Stimulated activated CD8-positive, alpha-beta memory T cell treated with anti-CD3 and anti-CD28 coated beads, Interleukin-12 subunit alpha, Interleukin-12 subunit beta, amount 100 ng/mL, for 1 hour (primary cell): Measurements from ENCODE around the gene PLB1.

ENCODE experiments used
- DNase-seq: peaks from one replicate; pipeline ENCODE4 v3.0.0-alpha.2; 2020; ENCODE audit warnings: low read depth

Gene PLB1

GRCh38 chr2:28565720-28566295 lies 69.9 kb downstream of the PLB1 start:
- no peak for DNase-seq

DNA sequence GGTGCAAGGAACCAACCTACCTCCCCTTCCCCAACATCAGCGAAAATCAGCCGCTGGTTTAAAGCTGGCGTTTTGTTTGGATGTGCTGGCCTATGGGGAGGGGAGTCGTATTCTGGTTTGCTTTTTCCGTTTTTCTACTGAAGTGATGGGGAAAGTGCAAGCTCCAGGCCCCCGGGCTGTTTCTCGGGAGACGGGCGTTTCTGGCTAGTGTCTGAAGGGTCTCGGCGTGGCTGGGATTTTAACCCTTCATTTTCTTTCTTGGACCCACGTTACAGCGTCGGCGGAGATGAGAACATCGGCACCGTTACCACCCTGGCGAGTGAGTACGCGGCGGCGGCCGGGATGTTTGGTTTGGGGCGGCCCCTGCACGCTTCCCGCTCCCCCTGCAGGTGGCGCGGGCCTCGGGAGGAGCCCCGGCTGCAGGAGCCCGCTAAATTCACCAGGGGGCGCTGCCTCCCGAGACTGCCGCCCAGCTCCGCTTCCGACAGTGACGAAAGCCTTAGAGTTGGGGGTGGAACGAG lies 70.7 kb downstream of the PLB1 start:
- peak; percentile 84 for DNase-seq

DNA sequence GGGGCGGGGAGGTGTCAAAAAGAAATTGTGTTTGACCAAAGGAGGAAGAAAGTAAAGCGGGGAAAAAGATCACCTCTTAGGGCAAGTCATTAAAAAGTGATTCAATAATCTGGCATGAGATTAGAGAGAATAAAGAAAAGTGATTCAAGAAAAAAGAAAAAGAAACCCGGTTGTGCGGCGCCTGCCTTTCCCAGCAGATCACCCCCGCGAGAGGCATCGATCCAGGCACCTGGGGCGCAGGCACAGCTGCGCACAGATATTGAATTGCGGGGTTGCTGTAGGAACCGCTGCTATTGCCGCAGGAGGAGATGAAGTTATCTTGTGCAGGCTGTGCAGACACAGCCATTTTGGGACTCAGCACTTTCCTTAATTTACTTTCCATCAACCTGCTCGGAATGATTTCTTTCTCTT lies 71.2 kb downstream of the PLB1 start:
- no peak for DNase-seq

DNA sequence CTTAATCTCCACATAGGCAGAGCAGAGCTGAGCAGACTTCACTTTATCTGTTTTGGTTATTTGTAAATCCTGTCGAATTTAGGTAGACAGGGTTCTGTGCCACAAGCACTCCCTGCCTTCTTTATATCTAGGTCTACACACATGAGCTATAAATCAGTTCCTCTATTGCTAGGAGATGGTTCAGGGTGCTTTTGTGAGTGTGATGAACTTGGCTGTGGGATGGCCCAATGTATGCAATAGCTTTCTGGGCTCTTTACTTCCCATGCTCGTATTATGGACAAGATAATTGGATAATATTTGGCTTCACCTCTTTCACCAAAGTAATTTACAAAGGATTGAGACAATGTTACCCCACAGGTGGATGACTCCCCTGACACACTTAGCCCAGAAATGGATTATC lies 72.2 kb downstream of the PLB1 start:
- DNase-seq, result no peak

DNA sequence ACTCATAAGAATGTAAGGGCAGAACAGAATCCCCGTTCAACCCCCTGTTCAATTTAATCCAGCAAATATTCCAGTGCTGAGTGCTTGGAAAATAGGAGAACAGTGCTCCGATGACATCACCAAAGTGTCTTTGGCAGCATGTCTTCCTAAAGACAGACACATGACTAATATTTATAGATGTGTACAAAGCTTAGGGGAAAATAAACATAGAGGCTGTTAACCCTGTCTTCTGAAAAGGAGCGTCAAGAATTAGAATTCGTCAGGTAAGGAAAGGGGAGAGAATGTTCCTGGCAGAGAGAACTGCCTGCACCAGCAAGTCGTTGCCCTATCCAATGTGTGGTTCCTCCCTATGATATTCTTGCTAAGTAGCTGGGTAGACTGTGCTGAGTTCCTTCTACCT lies 72.7 kb downstream of the PLB1 start:
- no peak for DNase-seq

- DNase-seq, result no peak
These were observed 74.6 kb downstream of the PLB1 start for GRCh38 chr2:28570431-28570830.

DNA sequence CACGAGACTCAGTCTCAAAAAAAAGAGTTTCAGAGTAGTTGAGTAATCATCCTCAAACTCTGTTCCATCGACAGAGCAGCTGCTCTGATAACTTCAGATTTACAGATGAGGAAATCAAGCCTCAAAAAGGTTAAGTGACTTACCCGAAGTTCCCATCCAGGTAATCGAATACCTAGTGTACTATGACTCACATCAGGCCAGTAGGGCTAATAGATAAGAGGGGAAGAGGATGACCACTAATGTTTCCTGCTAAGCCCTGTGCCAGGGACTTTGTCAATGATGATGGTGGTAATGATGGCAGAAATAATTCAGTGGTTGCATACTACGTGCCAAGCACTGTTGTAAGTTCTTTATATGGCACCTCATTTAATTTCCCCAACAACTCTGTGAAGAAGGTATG lies 80.9 kb downstream of the PLB1 start:
- no peak for DNase-seq

GRCh38 chr2:28577791-28578680 lies 82.2 kb downstream of the PLB1 start:
- DNase-seq, result no peak

DNA sequence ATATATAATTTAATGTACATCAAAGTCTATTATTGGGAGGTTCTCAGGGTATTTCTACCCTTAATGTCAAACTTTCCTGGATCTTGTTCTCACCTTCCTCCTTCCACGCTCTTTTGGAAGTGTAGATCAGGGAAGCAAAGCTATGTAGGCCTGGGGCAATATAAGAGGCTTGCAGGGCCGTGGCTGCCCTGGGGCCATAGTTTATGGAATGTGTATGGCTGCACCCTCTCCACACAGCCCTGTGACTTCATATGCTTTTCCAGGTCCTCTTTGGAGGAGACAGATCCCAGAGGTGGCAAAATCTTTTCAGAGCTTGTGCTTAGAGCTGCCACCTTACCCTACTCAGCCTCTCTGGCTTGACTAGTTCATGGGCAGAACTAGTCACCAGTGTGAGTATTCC lies 82.9 kb downstream of the PLB1 start:
- no peak for DNase-seq

DNA sequence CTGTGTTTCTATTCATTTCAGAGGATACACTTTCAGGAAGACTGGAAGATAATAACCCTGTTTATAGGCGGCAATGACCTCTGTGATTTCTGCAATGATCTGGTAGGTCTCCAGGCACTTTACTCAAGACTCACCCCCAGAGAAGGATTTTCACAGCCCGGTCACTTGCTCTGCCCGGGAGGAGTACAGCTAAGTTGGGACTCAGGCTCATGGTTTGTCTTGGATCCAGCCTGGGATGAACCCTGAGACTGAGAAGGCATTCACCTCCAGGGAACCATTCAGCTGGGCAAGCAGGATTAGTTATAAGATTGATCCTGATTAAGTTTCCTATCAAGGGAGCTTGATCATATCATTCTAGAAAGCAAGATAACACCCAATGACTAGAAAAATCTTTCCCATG lies 83.7 kb downstream of the PLB1 start:
- DNase-seq, result no peak

DNA sequence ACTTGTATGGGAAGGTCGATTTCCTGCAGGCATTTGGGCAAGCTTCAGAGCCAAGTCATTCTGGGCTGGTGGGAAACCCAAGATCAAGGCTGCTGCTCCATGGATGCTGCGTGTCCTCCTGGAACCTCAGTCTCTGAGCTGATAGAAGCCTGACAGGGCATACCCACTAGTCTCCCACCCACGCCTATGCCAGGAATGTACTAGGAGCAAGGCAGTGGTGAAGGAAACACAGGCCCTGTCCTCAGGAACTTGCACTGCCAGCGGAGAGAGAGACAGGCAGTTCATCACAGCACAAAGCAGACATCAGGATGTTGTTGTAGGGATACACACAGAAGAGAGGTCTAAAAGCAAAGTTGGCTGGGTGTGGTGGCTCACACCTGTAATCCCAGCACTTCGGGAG lies 84.2 kb downstream of the PLB1 start:
- DNase-seq, result no peak

GRCh38 chr2:28581312-28581711 lies 85.5 kb downstream of the PLB1 start:
- DNase-seq, result no peak

DNA sequence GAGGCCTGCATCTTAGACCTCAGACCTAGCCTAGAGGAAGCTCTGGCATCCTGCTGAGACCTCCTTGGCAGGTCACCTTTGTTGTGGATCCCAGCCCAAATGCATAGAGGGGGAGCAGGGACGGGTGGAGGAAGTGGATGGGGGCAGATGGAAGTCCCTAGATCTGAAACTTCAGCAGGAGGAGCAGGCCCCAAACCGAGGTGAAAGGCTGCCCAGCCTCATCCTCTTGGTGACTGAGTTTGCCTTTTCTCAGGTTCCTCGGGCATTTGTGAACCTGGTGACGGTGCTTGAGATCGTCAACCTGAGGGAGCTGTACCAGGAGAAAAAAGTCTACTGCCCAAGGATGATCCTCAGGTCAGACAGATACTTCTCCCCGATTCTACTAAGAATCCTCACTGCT lies 86.3 kb downstream of the PLB1 start:
- DNase-seq, result no peak

- DNase-seq, result no peak
These were observed 86.7 kb downstream of the PLB1 start for GRCh38 chr2:28582595-28582994.

- DNase-seq, result peak; percentile 30
These were observed 88.2 kb downstream of the PLB1 start for GRCh38 chr2:28583899-28584553.

- DNase-seq, result peak; percentile 19
These were observed 91.0 kb downstream of the PLB1 start for GRCh38 chr2:28586867-28587266.

DNA sequence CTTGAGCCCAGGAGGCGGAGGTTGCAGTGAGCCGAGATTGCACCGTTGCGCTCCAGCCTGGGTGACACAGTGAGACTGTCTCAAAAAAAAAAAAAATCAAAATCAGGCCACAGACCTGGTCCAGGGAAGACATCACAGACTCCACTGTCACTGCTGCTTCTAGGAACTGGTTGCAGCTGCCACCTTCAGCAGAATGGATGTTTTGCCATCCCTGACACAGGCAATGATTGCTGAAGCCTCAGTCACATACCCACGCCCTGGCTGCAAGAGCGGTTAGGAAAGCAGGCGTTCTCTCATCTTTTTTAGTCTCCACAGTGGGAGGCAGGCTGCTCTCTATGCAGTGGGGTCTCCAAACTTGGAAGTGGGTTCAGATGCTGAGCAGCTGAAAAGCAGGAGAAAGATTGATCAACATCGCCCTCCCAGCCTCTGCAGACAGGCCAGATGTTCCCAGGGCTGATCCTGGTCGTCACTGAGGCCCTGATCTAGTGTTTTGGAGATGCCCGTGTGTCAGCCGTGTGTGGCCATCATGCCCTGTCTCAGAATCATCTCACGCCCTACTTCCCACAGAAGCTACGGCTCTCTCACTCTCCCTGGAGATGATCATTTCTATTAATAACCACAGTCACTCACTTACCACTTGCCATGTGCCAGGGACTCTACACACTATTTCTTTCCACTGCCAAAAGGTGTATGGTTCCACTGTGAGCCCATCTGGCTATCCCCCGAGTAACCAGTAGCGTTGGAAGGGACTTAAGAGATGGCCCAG lies 91.8 kb downstream of the PLB1 start:
- no peak for DNase-seq

GRCh38 chr2:28588292-28588670 lies 92.4 kb downstream of the PLB1 start:
- no peak for DNase-seq

GRCh38 chr2:28589746-28590463 lies 94.0 kb downstream of the PLB1 start:
- DNase-seq, result no peak

GRCh38 chr2:28590496-28591301 lies 94.8 kb downstream of the PLB1 start:
- DNase-seq, result no peak
